Right lobe of liver (tissue), 6 donors: ENCODE measurements around the gene CRYBA4. TPM values are rescaled to one million over a fixed set of nuclear protein-coding genes. Genes with fewer than 3 reads are reported as not detected.

Experiments used
- ATAC-seq, 4 donors: fragments of 200-7000 bp; cut with Tn5 transposase; one replicate each; pipeline ENCODE4 v1.9.1; 2020; ENCODE audit warnings: mild to moderate bottlenecking in 4 of 4, moderate library complexity in 4 of 4
- DNase-seq, 3 donors: peaks; one replicate each; pipeline ENCODE4 v3.0.0-alpha.2; 2020
- H3K27ac ChIP-seq, 3 donors: fragments of 200-600 bp; one replicate each; pipeline ENCODE4 v1.8.0; 2022
- H3K27me3 ChIP-seq, 2 donors: fragments of 200-600 bp; one replicate each; pipeline ENCODE4 v1.8.0; 2022
- H3K36me3 ChIP-seq, 4 donors: fragments of 200-600 bp; sonication (generic) in 1 of 4; one replicate each; pipeline versions ENCODE4 v1.5.1 to v1.8.0; 2017 to 2022; ENCODE audit warnings: control low read depth in 1 of 4
- H3K4me1 ChIP-seq, 4 donors: fragments of 200-600 bp; sonication (generic) in 1 of 4; one replicate each; pipeline versions ENCODE4 v1.5.1 to v1.8.0; 2017 to 2022; ENCODE audit warnings: control low read depth in 1 of 4
- H3K4me3 ChIP-seq, 3 donors: fragments of 200-600 bp; one replicate each; pipeline ENCODE4 v1.8.0; 2022
- H3K9me3 ChIP-seq, 4 donors: fragments of 200-600 bp; sonication (generic) in 1 of 4; one replicate each; pipeline versions ENCODE4 v1.5.1 to v1.8.0; 2017 to 2022; ENCODE audit warnings: control low read depth in 1 of 4
- POLR2A ChIP-seq: fragments of 450-650 bp; IDR thresholded peaks from one replicate; pipeline ENCODE4 v1.6.1; 2017; ENCODE audit warnings: antibody characterized with exemption, mild to moderate bottlenecking
- WGBS: methylation state at CpG from one replicate; pipeline ENCODE4 v1.1.6; 2018; ENCODE audit warnings: low coverage, low lambda C conversion rate; ENCODE audit not compliant: insufficient coverage; ENCODE audit errors: missing lambda C conversion rate; 5-methylcytosine and 5-hydroxymethylcytosine counted together
- intact Hi-C, 2 donors: fragments of 100-400 bp; cut with DNase I; formaldehyde crosslinking; loops; one replicate each; pipeline versions ENCODE4 v1.11.2 to v1.14.1; 2022
- small RNA-seq, 2 experiments: library from RNA; depleted of rRNA; stranded (forward); fragments of <200 nt; gene quantifications; one replicate each; pipeline ENCODE3, GENCODE V24; 2016
- total RNA-seq, 6 experiments: library from RNA; depleted of rRNA in 2 of 6; stranded (reverse); fragments of >200 nt in 2 of 6; fragmentation: NEBNext Ultra II Directional in 3 of 6; extraction: Animal tissue kit (Norgen Biotek cat#: 25700) in 3 of 6; gene quantifications; one replicate each; pipeline versions ENCODE4 v1.1.0 to v1.2.4, GENCODE V29; 2016 to 2023
- TF ChIP-seq, protein P1 (sequence below), 4 donors: fragments of 200-600 bp in 3 of 4; fragments of 450-650 bp in 1 of 4; IDR thresholded peaks; one replicate each; pipeline versions ENCODE4 v1.5.1 to v1.8.0; 2016 to 2022; ENCODE audit warnings: antibody characterized with exemption in 4 of 4, mild to moderate bottlenecking in 2 of 4
- donor health status: DM: no; HTN: yes; CAD: no.
- donor health status: DM: no; HTN: no; CAD: no.
- donor health status: DM: no; HTN: no; CAD: no.
- donor health status: DM: no; HTN: yes; CAD: no.
- donor health status: DM: no; HTN: yes; CAD: no.

The CRYBA4 gene
- total RNA-seq, 6 experiments from 2014 or later, result not detected

DNA sequence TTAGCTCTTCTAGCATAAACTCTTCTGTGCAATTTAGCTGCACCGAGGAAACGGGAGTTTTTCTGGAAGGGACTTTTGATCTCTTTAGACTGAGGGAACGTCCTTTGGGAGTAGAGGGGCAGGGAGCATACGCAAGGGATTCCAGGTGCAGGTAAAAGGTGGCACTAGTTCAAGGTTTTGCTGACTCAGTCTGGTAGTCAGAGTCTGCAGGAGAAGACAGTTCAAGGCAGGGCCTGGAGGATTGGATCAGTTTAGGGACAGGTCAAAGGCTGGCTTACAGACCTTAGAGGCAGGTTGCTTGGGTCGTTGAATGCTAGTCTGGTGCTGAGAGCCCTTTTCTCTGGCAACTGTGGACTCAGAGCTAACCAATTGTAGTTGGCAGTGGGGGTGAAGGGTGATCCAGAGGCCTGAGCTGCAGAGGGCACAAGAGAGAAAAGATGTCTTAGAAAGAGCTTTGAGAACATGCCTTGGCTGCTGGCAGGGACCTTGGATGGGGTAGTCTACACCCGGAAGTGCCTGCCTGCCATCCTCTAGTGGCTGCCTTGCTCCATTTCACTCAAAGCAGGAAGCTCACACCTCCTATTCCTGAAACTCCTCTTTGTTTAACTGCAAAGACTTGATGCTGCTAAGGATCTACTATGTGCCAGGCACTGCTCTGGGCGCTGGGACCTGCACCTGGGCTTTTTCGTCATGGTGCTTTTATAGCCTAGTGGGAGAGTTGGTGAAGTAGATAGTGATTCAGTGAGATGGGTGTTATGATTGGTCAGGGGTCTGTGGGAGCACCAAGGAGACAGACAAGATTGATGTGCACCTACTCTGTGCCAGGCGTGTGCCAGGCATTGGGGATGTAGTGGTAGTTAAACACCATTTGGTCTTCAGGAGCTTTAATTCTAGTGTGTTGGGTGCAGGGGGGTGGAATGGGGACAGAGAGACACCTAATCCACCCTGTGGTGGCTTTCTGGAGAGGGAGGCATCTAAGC is 52.7 kb downstream of the CRYBA4 start:
- H3K9me3 ChIP-seq, result no peaks in the 10 kb centered on the region
- peak overlapping the region; percentile 79 to 85 (median 80) for H3K4me3 ChIP-seq
- DNase-seq (no peak), ATAC-seq (no peak)
- no peaks in the 10 kb centered on the region for H3K36me3 ChIP-seq
- TF ChIP-seq POLR2A, result no peak
- TF ChIP-seq, protein P1, sequence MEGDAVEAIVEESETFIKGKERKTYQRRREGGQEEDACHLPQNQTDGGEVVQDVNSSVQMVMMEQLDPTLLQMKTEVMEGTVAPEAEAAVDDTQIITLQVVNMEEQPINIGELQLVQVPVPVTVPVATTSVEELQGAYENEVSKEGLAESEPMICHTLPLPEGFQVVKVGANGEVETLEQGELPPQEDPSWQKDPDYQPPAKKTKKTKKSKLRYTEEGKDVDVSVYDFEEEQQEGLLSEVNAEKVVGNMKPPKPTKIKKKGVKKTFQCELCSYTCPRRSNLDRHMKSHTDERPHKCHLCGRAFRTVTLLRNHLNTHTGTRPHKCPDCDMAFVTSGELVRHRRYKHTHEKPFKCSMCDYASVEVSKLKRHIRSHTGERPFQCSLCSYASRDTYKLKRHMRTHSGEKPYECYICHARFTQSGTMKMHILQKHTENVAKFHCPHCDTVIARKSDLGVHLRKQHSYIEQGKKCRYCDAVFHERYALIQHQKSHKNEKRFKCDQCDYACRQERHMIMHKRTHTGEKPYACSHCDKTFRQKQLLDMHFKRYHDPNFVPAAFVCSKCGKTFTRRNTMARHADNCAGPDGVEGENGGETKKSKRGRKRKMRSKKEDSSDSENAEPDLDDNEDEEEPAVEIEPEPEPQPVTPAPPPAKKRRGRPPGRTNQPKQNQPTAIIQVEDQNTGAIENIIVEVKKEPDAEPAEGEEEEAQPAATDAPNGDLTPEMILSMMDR (IDR thresholded peaks at IDR 0.05), result no peak
- intact Hi-C loops, result no loop called here
- H3K27ac ChIP-seq, result peak overlapping the region in 2 of 3 donors; percentile 87 to 98
- WGBS, result 81% methylated on average over 7 of the region's 9 CpGs
- no peaks in the 10 kb centered on the region for H3K27me3 ChIP-seq
- peaks cover 0 to 12% (median 2%) of the 10 kb centered on the region in 4 donors for H3K4me1 ChIP-seq

DNA sequence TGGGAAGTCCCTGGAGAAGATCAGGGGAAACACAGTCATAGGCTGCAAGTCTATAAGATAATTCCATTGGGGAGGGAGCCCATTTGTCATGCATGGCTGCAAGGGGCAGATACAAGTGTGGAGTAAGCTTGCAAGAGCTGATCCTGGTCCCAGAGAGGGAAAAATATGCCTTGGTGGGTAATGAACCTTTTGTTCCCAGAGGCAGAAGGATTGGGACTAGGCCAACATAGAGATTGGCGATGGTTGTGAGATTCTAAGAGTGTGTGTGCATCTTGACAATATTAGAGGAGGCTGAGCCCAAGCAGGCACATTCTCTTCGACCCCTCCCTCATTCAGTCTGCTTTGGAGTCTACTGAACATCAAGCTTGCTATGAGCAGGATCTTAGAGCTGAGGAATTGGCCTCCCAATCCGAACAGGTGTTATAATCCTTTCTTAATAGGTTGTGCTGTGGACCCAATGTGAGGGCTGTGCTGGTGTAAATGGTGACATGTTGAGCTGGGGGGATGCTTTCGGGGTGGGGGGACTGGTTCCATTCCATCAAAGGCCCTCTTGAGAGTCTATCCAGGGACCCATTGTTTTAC is 54.0 kb downstream of the CRYBA4 start:
- Histone ChIP-seq H3K27ac (no peak overlapping the region), H3K36me3 (no peaks in the 10 kb centered on the region), H3K9me3 (no peaks in the 10 kb centered on the region), H3K27me3 (no peaks in the 10 kb centered on the region), H3K4me1 (peaks cover 0 to 12% (median 2%) of the 10 kb centered on the region in 4 donors), H3K4me3 (no peak overlapping the region)
- TF ChIP-seq, protein P1 (IDR thresholded peaks at IDR 0.05), result no peak
- TF ChIP-seq POLR2A, result no peak
- intact Hi-C loops, result no loop called here
- ATAC-seq (no peak), DNase-seq (no peak)
- 100% methylated on average over 2 of the region's 4 CpGs for WGBS

DNA sequence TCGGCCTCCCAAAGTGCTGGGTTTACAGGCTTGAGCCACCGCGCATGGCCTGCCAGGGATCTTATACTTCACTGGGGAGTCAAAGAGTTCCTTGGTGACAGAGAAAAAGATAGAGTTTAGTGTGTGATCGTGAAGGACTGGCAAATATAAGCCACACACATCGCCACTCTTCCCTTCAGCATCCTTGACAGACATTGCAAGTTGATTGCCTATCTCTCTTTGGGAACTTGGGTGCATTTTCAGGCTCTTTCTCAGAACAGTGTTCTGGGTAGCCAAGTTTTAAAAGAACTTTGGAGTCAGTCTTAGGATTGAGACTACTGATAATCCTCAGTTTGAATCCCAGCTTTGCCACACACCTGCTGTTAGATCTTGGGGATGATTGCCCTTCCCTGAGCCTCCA is 55.5 kb downstream of the CRYBA4 start:
- TF ChIP-seq POLR2A, result no peak
- TF ChIP-seq, protein P1 (IDR thresholded peaks at IDR 0.05), result no peak
- ATAC-seq, result no peak
- no peak overlapping the region for H3K27ac ChIP-seq
- no peak overlapping the region for H3K4me3 ChIP-seq
- H3K27me3 ChIP-seq, result no peaks in the 10 kb centered on the region
- 84% methylated on average over 5 of the region's 5 CpGs for WGBS
- H3K36me3 ChIP-seq, result peaks cover 0 to 6% (median 2%) of the 10 kb centered on the region in 4 donors
- no peaks in the 10 kb centered on the region for H3K9me3 ChIP-seq
- no peak for DNase-seq
- intact Hi-C loops, result no loop called here
- H3K4me1 ChIP-seq, result peaks cover 0 to 12% (median 2%) of the 10 kb centered on the region in 4 donors

DNA sequence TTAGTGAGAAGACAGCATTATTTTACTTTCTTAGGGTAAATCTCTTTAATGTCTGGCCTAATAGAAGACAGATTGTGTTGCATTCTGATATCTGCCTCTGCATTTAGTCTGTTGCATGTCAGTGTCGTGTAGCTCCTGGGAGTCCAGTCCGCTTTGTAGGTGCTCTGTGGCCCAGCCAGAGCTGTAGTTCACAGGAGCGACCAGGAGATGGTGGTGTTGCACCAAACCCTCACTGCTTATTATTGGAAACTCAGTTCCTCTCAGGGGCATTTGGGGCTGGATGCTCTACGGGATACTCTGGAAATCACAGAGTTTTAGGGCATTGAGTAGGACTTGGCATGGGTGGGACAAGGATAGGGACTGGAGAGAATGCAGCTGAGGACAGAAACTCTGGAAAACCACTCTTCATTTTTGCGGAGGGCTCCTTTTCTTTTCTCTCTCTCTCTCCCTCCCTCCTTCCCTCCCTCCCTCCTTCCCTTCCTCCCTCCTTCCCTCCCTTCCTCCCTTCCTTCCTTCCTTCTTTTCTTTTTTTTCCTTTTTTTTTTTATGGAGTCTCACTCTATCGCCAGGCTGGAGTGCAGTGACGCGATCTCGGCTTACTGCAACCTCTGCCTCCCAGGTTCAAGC is 57.4 kb downstream of the CRYBA4 start:
- Histone ChIP-seq H3K27ac (no peak overlapping the region), H3K27me3 (no peaks in the 10 kb centered on the region), H3K9me3 (no peaks in the 10 kb centered on the region), H3K4me1 (peaks cover 0 to 4% (median 0%) of the 10 kb centered on the region in 4 donors), H3K4me3 (no peak overlapping the region), H3K36me3 (peaks cover 0 to 6% (median 2%) of the 10 kb centered on the region in 4 donors)
- WGBS, result 34% methylated on average over 5 of the region's 9 CpGs
- no peak for TF ChIP-seq POLR2A
- TF ChIP-seq, protein P1 (IDR thresholded peaks at IDR 0.05), result peak; percentile 83 to 93 (median 92)
- ATAC-seq, result peak; percentile 96 to 99 (median 96)
- peak; percentile 50 to 67 (median 67) for DNase-seq
- intact Hi-C loops, result no loop called here

Small RNA genes within 50 kb of the gene (small RNA-seq; reads per million reads assigned to genes)
- gene RF01874, result 0 reads per million in 2 experiments

Other genes starting within 250 kb of the CRYBA4 start
- gene ASPHD2, start 192.7 kb upstream of the CRYBA4 start, total RNA-seq, result under 1 TPM in 3 of 6 experiments, not detected in 3; 0.07 to 0.38 (median 0.12) TPM
- gene HPS4, start 138.2 kb upstream of the CRYBA4 start, total RNA-seq, result 10 to 100 TPM; 10.7 to 13.8 (median 12.6) TPM
- 10 to 100 TPM; 11.4 to 15.2 (median 11.8) TPM for gene SRRD, start 138.1 kb upstream of the CRYBA4 start, total RNA-seq
- 10 to 100 TPM; 17.0 to 24.1 (median 21.6) TPM for gene TFIP11, start 109.5 kb upstream of the CRYBA4 start, total RNA-seq
- 100 to 1,000 TPM in 2 of 6 experiments, 10 to 100 TPM in 4; 53.2 to 117 (median 66.9) TPM for gene TPST2, start 31.8 kb upstream of the CRYBA4 start, total RNA-seq
- gene CRYBB1, start 3.9 kb upstream of the CRYBA4 start, total RNA-seq, result under 1 TPM in 2 of 6 experiments, not detected in 4; 0.53 to 0.59 TPM
- gene MIAT, start 35.6 kb downstream of the CRYBA4 start, total RNA-seq, result 1 to 10 TPM in 1 of 6 experiments, under 1 TPM in 5; 0.19 to 3.2 (median 0.47) TPM